ENCODE results near the gene CARD16. TPM values are rescaled to one million over a fixed set of nuclear protein-coding genes. Genes with fewer than 3 reads are reported as not detected.

The CARD16 gene
- total RNA-seq, 1 experiment from 2014 or later = not detected

DNA sequence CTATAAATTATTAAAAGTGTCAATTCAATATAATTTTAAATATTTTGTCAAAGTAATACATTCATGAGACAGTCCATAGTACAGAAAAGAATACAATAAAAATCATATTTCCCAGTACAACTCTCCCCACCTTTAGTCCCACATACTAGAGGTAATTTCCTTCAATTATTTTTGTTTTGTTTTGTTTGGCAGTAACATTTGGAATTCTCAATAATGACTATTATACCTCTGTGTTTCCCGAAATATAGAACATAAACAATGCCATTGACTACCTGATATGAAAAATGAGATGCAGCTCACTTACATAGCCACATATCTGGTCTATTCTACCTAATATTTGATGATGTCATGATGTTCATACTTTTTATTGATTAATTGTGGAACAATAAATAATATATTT lies 52.4 kb downstream of the CARD16 start (continued):
- TF ChIP-seq, protein P1, sequence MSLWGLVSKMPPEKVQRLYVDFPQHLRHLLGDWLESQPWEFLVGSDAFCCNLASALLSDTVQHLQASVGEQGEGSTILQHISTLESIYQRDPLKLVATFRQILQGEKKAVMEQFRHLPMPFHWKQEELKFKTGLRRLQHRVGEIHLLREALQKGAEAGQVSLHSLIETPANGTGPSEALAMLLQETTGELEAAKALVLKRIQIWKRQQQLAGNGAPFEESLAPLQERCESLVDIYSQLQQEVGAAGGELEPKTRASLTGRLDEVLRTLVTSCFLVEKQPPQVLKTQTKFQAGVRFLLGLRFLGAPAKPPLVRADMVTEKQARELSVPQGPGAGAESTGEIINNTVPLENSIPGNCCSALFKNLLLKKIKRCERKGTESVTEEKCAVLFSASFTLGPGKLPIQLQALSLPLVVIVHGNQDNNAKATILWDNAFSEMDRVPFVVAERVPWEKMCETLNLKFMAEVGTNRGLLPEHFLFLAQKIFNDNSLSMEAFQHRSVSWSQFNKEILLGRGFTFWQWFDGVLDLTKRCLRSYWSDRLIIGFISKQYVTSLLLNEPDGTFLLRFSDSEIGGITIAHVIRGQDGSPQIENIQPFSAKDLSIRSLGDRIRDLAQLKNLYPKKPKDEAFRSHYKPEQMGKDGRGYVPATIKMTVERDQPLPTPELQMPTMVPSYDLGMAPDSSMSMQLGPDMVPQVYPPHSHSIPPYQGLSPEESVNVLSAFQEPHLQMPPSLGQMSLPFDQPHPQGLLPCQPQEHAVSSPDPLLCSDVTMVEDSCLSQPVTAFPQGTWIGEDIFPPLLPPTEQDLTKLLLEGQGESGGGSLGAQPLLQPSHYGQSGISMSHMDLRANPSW (CRISPR knock-in tag; conservative IDR thresholded peaks at IDR 0.05; ENCODE audit: low read depth) = no peak
- no peak for TF ChIP-seq HMGA2 (CRISPR knock-in tag; IDR thresholded peaks at IDR 0.05)
- TF ChIP-seq, protein P2, sequence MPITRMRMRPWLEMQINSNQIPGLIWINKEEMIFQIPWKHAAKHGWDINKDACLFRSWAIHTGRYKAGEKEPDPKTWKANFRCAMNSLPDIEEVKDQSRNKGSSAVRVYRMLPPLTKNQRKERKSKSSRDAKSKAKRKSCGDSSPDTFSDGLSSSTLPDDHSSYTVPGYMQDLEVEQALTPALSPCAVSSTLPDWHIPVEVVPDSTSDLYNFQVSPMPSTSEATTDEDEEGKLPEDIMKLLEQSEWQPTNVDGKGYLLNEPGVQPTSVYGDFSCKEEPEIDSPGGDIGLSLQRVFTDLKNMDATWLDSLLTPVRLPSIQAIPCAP (CRISPR knock-in tag; IDR thresholded peaks at IDR 0.05) = no peak
- TF ChIP-seq, protein P3, sequence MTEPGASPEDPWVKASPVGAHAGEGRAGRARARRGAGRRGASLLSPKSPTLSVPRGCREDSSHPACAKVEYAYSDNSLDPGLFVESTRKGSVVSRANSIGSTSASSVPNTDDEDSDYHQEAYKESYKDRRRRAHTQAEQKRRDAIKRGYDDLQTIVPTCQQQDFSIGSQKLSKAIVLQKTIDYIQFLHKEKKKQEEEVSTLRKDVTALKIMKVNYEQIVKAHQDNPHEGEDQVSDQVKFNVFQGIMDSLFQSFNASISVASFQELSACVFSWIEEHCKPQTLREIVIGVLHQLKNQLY (CRISPR knock-in tag; IDR thresholded peaks at IDR 0.05) = no peak
- TF ChIP-seq, protein P4, sequence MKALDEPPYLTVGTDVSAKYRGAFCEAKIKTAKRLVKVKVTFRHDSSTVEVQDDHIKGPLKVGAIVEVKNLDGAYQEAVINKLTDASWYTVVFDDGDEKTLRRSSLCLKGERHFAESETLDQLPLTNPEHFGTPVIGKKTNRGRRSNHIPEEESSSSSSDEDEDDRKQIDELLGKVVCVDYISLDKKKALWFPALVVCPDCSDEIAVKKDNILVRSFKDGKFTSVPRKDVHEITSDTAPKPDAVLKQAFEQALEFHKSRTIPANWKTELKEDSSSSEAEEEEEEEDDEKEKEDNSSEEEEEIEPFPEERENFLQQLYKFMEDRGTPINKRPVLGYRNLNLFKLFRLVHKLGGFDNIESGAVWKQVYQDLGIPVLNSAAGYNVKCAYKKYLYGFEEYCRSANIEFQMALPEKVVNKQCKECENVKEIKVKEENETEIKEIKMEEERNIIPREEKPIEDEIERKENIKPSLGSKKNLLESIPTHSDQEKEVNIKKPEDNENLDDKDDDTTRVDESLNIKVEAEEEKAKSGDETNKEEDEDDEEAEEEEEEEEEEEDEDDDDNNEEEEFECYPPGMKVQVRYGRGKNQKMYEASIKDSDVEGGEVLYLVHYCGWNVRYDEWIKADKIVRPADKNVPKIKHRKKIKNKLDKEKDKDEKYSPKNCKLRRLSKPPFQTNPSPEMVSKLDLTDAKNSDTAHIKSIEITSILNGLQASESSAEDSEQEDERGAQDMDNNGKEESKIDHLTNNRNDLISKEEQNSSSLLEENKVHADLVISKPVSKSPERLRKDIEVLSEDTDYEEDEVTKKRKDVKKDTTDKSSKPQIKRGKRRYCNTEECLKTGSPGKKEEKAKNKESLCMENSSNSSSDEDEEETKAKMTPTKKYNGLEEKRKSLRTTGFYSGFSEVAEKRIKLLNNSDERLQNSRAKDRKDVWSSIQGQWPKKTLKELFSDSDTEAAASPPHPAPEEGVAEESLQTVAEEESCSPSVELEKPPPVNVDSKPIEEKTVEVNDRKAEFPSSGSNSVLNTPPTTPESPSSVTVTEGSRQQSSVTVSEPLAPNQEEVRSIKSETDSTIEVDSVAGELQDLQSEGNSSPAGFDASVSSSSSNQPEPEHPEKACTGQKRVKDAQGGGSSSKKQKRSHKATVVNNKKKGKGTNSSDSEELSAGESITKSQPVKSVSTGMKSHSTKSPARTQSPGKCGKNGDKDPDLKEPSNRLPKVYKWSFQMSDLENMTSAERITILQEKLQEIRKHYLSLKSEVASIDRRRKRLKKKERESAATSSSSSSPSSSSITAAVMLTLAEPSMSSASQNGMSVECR (CRISPR knock-in tag; IDR thresholded peaks at IDR 0.05; ENCODE audit: borderline replicate concordance) = no peak
- TF ChIP-seq, protein P5, sequence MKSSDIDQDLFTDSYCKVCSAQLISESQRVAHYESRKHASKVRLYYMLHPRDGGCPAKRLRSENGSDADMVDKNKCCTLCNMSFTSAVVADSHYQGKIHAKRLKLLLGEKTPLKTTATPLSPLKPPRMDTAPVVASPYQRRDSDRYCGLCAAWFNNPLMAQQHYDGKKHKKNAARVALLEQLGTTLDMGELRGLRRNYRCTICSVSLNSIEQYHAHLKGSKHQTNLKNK (CRISPR knock-in tag; IDR thresholded peaks at IDR 0.05) = no peak

DNA sequence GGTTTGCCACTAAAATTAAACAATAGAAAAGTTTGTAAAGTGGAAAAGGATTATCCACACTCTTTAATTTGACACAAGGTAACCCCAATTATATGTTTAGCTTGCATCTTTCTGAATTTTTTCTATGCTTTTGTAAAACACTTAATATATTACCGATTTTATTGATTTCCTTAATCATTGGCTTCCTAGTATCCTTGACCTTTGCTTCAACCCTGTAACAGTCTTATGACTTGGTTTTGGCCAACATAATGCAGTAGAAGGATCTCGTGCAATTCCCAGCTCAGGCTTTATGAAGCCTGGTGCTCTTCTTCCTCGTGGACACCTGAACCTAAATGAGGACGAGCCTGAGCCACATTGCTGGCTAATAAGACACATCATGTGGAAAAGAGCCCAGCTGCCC lies 53.1 kb downstream of the CARD16 start:
- POLR2A ChIA-PET = no interaction called here
- Mint-ChIP-seq H3K4me3 (no peak overlapping the region), H3K27ac (no peak overlapping the region), H3K9me3 (peaks cover 50% of the 10 kb centered on the region), H3K27me3 (ENCODE audit: low read depth) (no peaks in the 10 kb centered on the region), H3K4me1 (no peaks in the 10 kb centered on the region), H3K36me3 (peaks cover 9% of the 10 kb centered on the region; the same call in 1 of the 2 replicates)
- DNase-seq (ENCODE audit: low spot score) = no peak
- CTCF ChIA-PET = interaction anchor here (1.0 kb wide), 1 partner anchor 9 kb away, joined by 3 read pairs; no protein-coding TSS in a partner anchor
- TF ChIP-seq ETV6 (CRISPR knock-in tag; IDR thresholded peaks at IDR 0.05) (no peak), ZNF317 (CRISPR knock-in tag; IDR thresholded peaks at IDR 0.05; ENCODE audit: borderline replicate concordance, low read depth) (no peak), ESRRA (CRISPR knock-in tag; IDR thresholded peaks at IDR 0.05; ENCODE audit: borderline replicate concordance) (no peak), SOX15 (CRISPR knock-in tag; IDR thresholded peaks at IDR 0.05) (no peak), NFE2L1 (CRISPR knock-in tag; IDR thresholded peaks at IDR 0.05) (no peak)
- TF ChIP-seq, protein P4 (CRISPR knock-in tag; IDR thresholded peaks at IDR 0.05; ENCODE audit: borderline replicate concordance) = no peak
- TF ChIP-seq, protein P3 (CRISPR knock-in tag; IDR thresholded peaks at IDR 0.05) = no peak
- TF ChIP-seq, protein P1 (CRISPR knock-in tag; conservative IDR thresholded peaks at IDR 0.05; ENCODE audit: low read depth) = no peak
- TF ChIP-seq, protein P6, sequence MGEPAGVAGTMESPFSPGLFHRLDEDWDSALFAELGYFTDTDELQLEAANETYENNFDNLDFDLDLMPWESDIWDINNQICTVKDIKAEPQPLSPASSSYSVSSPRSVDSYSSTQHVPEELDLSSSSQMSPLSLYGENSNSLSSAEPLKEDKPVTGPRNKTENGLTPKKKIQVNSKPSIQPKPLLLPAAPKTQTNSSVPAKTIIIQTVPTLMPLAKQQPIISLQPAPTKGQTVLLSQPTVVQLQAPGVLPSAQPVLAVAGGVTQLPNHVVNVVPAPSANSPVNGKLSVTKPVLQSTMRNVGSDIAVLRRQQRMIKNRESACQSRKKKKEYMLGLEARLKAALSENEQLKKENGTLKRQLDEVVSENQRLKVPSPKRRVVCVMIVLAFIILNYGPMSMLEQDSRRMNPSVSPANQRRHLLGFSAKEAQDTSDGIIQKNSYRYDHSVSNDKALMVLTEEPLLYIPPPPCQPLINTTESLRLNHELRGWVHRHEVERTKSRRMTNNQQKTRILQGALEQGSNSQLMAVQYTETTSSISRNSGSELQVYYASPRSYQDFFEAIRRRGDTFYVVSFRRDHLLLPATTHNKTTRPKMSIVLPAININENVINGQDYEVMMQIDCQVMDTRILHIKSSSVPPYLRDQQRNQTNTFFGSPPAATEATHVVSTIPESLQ (CRISPR knock-in tag; IDR thresholded peaks at IDR 0.05) = no peak
- ATAC-seq = no peak
